OCI-LY1 (cell line): ENCODE data around the gene MTUS2.

ENCODE experiments used
- H2AFZ ChIP-seq: fragments of 200-600 bp; sonication (generic), shearing (Covaris generic); 2 replicates; pipeline ENCODE4 v1.6.0; 2014; ENCODE audit warnings: antibody characterized with exemption, mild to moderate bottlenecking, low read length
- H3F3A ChIP-seq: fragments of 200-600 bp; sonication (generic), shearing (Covaris generic); 2 replicates; pipeline ENCODE4 v1.6.0; 2014; ENCODE audit warnings: mild to moderate bottlenecking, antibody characterized with exemption, low read length, moderate library complexity; ENCODE audit not compliant: insufficient read depth
- H3K27ac ChIP-seq: fragments of 200-600 bp; sonication (generic); 2 replicates; pipeline ENCODE4 v1.5.1; 2014; ENCODE audit warnings: low read length, mixed run types, mild to moderate bottlenecking, low read depth; ENCODE audit not compliant: poor library complexity, severe bottlenecking
- H3K27me3 ChIP-seq: fragments of 200-600 bp; sonication (generic); 2 replicates; pipeline ENCODE4 v1.6.0; 2014; ENCODE audit warnings: antibody characterized with exemption, mild to moderate bottlenecking, low read length, moderate library complexity; ENCODE audit not compliant: insufficient read depth
- H3K36me3 ChIP-seq: fragments of 200-600 bp; sonication (generic); 2 replicates; pipeline ENCODE4 v1.6.1; 2014; ENCODE audit warnings: mild to moderate bottlenecking, antibody characterized with exemption, low read length, moderate library complexity, mixed read lengths; ENCODE audit not compliant: insufficient read depth
- H3K4me1 ChIP-seq: fragments of 200-600 bp; sonication (generic); 2 replicates; pipeline ENCODE4 v1.5.1; 2014; ENCODE audit warnings: mild to moderate bottlenecking, low read length, moderate library complexity; ENCODE audit not compliant: insufficient read depth, severe bottlenecking
- H3K4me2 ChIP-seq: fragments of 200-600 bp; sonication (generic), shearing (Covaris generic); 2 replicates; pipeline ENCODE4 v1.6.1; 2014; ENCODE audit warnings: low read length
- H3K4me3 ChIP-seq: fragments of 200-600 bp; sonication (generic); 2 replicates; pipeline ENCODE4 v1.5.1; 2014; ENCODE audit warnings: low read length, low read depth, mild to moderate bottlenecking, mixed read lengths; ENCODE audit not compliant: poor library complexity, severe bottlenecking
- H3K79me2 ChIP-seq: fragments of 200-600 bp; shearing (Covaris generic); 2 replicates; pipeline ENCODE4 v1.6.1; 2016; ENCODE audit warnings: mixed run types, low read length, mixed read lengths; ENCODE audit not compliant: insufficient read depth
- H3K9ac ChIP-seq: fragments of 200-600 bp; sonication (generic), shearing (Covaris generic); 2 replicates; pipeline ENCODE4 v1.6.1; 2014; ENCODE audit warnings: mild to moderate bottlenecking, low read length, mixed read lengths
- H3K9me2 ChIP-seq: fragments of 200-600 bp; sonication (generic), shearing (Covaris generic); 2 replicates; pipeline ENCODE4 v1.6.1; 2014; ENCODE audit warnings: low read depth, mild to moderate bottlenecking, low read length, mixed read lengths
- H3K9me3 ChIP-seq: fragments of 200-600 bp; shearing (Covaris generic); 2 replicates; pipeline ENCODE4 v1.6.1; 2014; ENCODE audit warnings: low read length, mixed read lengths
- H4K20me1 ChIP-seq: fragments of 200-600 bp; sonication (generic), shearing (Covaris generic); 2 replicates; pipeline ENCODE4 v1.6.0; 2016; ENCODE audit warnings: mild to moderate bottlenecking, low read length; ENCODE audit not compliant: insufficient read depth
- CTCF ChIP-seq: fragments of 200-600 bp; sonication (generic), shearing (Covaris generic); IDR thresholded peaks from 2 replicates; pipeline ENCODE4 v1.5.1; 2017; ENCODE audit warnings: mild to moderate bottlenecking, antibody characterized with exemption, low read length, moderate library complexity, mixed read lengths
- EZH2 ChIP-seq: fragments of 200-600 bp; sonication (generic), shearing (Covaris generic); IDR thresholded peaks from 2 replicates; pipeline ENCODE4 v1.8.0; 2017; ENCODE audit warnings: borderline replicate concordance, mixed run types, mild to moderate bottlenecking, antibody characterized with exemption, low read length, moderate library complexity, mixed read lengths

Gene MTUS2

DNA sequence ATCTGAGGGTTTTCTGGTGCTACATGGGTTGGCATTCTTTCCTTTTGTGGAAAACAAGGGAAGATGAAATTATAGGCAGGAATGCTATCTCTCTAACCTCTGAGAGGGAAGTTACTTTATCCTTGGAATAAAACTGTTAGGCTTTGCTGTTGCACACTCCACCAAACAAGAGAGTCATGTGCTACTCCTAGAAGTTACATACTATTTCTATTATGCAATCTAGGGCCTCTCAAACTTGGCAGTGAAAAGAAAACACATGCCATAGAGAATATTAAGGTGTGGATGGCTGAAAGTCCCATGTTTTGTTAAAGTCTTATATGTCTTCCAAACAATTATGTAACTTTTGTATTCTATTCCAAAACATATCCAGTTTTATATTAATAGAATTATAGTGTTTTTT, 407.4 kb downstream of the MTUS2 start:
- H3K9ac ChIP-seq: no peak overlapping the region
- H3K27ac ChIP-seq: no peak overlapping the region
- H3K36me3 ChIP-seq: no peaks in the 10 kb centered on the region
- H4K20me1 ChIP-seq: no peaks in the 10 kb centered on the region
- H3K4me3 ChIP-seq: no peak overlapping the region
- H3K4me1 ChIP-seq: no peaks in the 10 kb centered on the region
- no peaks in the 10 kb centered on the region for H3F3A ChIP-seq
- no peak overlapping the region for H3K4me2 ChIP-seq
- no peak overlapping the region for H2AFZ ChIP-seq
- H3K9me2 ChIP-seq: no peaks in the 10 kb centered on the region
- no peak for TF ChIP-seq EZH2
- no peak for TF ChIP-seq CTCF
- no peaks in the 10 kb centered on the region for H3K27me3 ChIP-seq
- H3K79me2 ChIP-seq: no peaks in the 10 kb centered on the region
- peaks cover 10% of the 10 kb centered on the region; the same call in 1 of the 2 replicates for H3K9me3 ChIP-seq

GRCh38 chr13:29230299-29230845, 410.2 kb downstream of the MTUS2 start:
- no peak for TF ChIP-seq EZH2

GRCh38 chr13:29239653-29240525, 419.8 kb downstream of the MTUS2 start:
- H3F3A ChIP-seq: no peaks in the 10 kb centered on the region
- H3K4me3 ChIP-seq: no peak overlapping the region
- TF ChIP-seq CTCF (no peak), EZH2 (no peak)
- H3K4me1 ChIP-seq: no peaks in the 10 kb centered on the region
- no peaks in the 10 kb centered on the region for H3K9me3 ChIP-seq
- no peaks in the 10 kb centered on the region for H3K27me3 ChIP-seq
- no peaks in the 10 kb centered on the region for H4K20me1 ChIP-seq
- H3K27ac ChIP-seq: no peak overlapping the region
- H3K79me2 ChIP-seq: no peaks in the 10 kb centered on the region
- H3K4me2 ChIP-seq: no peak overlapping the region
- H2AFZ ChIP-seq: no peak overlapping the region
- no peaks in the 10 kb centered on the region for H3K36me3 ChIP-seq
- H3K9me2 ChIP-seq: no peaks in the 10 kb centered on the region
- H3K9ac ChIP-seq: no peak overlapping the region

More at GRCh38 chr13:29230299-29230845, 410.2 kb downstream of the MTUS2 start:
- Histone ChIP-seq H3K27ac (no peak overlapping the region), H3K79me2 (no peaks in the 10 kb centered on the region), H3K9me2 (no peaks in the 10 kb centered on the region), H3K4me2 (no peak overlapping the region), H3K27me3 (no peaks in the 10 kb centered on the region; the same call in 1 of the 2 replicates), H3K4me1 (no peaks in the 10 kb centered on the region), H3K4me3 (no peak overlapping the region), H3F3A (no peaks in the 10 kb centered on the region), H2AFZ (0 out of 2 replicates have a peak overlapping the region, but pooled peaks have one; percentile 87), H3K9ac (no peak overlapping the region), H3K9me3 (no peaks in the 10 kb centered on the region), H4K20me1 (no peaks in the 10 kb centered on the region), H3K36me3 (no peaks in the 10 kb centered on the region)
